ENCODE measurements around the gene MYH14. TPM values are rescaled to one million over a fixed set of nuclear protein-coding genes. Genes with fewer than 3 reads are reported as not detected.

Gene MYH14
- total and polyA plus RNA-seq, 2 of the 8 experiments (the other 6 are each of a cell fraction or from before 2014, with no cell fraction given): 17.3 to 28.6 TPM

DNA sequence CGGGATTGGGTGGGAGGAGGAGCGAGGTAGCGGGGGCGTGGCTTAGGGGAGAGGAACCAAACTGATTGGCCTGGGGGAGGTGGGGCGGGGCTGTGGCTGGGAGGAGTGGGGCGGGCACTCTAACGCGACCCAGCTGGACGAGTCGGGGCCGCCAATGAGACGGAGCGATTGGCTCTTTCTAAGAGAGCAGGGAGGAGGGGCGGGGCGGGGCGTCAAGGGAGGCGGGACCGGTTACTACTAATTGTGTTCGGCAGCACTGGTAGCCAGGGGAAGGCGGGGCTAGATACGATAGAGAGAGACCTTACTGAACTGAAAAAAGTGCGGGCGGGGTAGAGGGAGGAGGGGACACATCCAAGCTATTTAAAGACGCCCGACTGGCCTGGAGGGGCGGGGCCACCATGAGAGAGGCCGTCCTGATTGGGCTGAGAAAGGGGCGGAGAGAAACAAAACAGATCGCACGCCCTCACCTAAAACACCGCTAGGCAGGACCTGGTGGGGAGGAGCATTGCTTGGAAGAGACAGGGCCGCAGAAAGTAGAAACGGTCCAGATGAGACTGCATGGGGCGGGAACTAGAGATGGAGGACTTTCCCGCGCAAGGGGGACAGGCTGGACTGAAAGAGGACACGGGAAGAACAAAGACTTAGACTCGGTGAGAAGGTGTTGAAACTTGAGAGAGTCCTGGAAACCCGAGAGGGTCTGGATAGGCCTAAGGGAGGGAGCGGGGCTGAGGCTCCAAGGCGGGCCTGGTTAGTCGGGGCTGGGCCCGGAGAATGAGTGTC, 125.9 kb downstream of the MYH14 start, which contains the start of gene KCNC3 (continued):
- TF ChIP-seq PHF8 (conservative IDR thresholded peaks at IDR 0.05; ENCODE audit: low read depth, low read length): peak; percentile 33; the same call in 1 of the 2 replicates
- TF ChIP-seq SP4 (IDR thresholded peaks at IDR 0.05; ENCODE audit: low read length): 0 out of 2 replicates have a peak, but pooled peaks have one; percentile 34
- TF ChIP-seq SAP30 (IDR thresholded peaks at IDR 0.05; ENCODE audit: insufficient read depth, insufficient replicate concordance, low read length): no peak
